ENCODE measurements around the gene HOXB2.
"Not testable (repeated sequence)": the region's sequence is repeated elsewhere in the genome, so short reads cannot be mapped to it uniquely, and the experiment has no call there.

Gene HOXB2

GRCh38 chr17:48513097-48513496 lies 31.8 kb downstream of the HOXB2 start:
- ATAC-seq, result peak in 1 of 2 donors; percentile 17

GRCh38 chr17:48510761-48511604 lies 33.9 kb downstream of the HOXB2 start:
- peak; percentile 94 for ATAC-seq

GRCh38 chr17:48510381-48510760 lies 34.5 kb downstream of the HOXB2 start:
- ATAC-seq, result no peak

- not testable (repeated sequence) for ATAC-seq
These were observed 35.2 kb downstream of the HOXB2 start for GRCh38 chr17:48509708-48510107.

GRCh38 chr17:48506246-48506645 lies 38.7 kb downstream of the HOXB2 start:
- no peak for ATAC-seq

- ATAC-seq, result peak; percentile 95 to 96
These were observed 39.1 kb downstream of the HOXB2 start for GRCh38 chr17:48505788-48506187.

- no peak for ATAC-seq
These were observed 40.0 kb downstream of the HOXB2 start for GRCh38 chr17:48504953-48505352.

GRCh38 chr17:48503747-48504146 lies 41.2 kb downstream of the HOXB2 start:
- ATAC-seq, result no peak

- no peak for ATAC-seq
These were observed 42.0 kb downstream of the HOXB2 start for GRCh38 chr17:48502901-48503300.

- no peak for ATAC-seq
These were observed 42.6 kb downstream of the HOXB2 start for GRCh38 chr17:48502312-48502711.

GRCh38 chr17:48500435-48501426 lies 44.2 kb downstream of the HOXB2 start:
- ATAC-seq, result no peak

GRCh38 chr17:48499735-48500434 lies 45.0 kb downstream of the HOXB2 start:
- ATAC-seq, result no peak

GRCh38 chr17:48499248-48499647 lies 45.7 kb downstream of the HOXB2 start:
- ATAC-seq, result no peak

GRCh38 chr17:48498164-48498850 lies 46.6 kb downstream of the HOXB2 start:
- no peak for ATAC-seq

GRCh38 chr17:48497103-48497502 lies 47.8 kb downstream of the HOXB2 start:
- ATAC-seq, result no peak

GRCh38 chr17:48494335-48494734 lies 50.6 kb downstream of the HOXB2 start:
- no peak for ATAC-seq
